ENCODE data around the gene KRT15.

DNA sequence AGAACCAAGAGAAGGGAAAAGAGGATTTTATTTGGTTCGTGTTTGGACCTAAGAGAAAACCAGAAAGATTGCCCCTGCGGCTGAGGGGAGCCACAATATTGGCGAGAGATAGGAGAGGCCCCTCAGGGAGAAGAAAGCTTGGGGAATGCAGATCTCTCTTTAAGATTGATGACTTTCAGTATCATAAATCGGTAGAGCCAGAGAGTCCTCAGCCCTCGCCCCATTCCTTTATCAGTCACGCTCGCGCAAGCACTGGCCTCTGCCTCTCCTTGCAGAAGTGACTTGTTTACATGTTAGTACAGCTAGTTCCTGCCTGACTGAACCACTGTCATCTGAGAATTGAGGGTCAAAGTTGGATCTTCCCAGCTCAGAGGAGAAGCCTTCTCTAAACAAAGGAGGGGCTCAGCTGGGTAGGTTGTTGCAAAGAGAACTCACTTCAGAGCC lies 30.9 kb upstream of the KRT15 start:
- TF ChIP-seq, protein P1, sequence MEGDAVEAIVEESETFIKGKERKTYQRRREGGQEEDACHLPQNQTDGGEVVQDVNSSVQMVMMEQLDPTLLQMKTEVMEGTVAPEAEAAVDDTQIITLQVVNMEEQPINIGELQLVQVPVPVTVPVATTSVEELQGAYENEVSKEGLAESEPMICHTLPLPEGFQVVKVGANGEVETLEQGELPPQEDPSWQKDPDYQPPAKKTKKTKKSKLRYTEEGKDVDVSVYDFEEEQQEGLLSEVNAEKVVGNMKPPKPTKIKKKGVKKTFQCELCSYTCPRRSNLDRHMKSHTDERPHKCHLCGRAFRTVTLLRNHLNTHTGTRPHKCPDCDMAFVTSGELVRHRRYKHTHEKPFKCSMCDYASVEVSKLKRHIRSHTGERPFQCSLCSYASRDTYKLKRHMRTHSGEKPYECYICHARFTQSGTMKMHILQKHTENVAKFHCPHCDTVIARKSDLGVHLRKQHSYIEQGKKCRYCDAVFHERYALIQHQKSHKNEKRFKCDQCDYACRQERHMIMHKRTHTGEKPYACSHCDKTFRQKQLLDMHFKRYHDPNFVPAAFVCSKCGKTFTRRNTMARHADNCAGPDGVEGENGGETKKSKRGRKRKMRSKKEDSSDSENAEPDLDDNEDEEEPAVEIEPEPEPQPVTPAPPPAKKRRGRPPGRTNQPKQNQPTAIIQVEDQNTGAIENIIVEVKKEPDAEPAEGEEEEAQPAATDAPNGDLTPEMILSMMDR (IDR thresholded peaks at IDR 0.05; ENCODE audit: control extremely low read depth in 1 of 3, insufficient read depth in 1 of 3, low read depth in 1 of 3, low read length in 3 of 3) = no peak
- TF ChIP-seq RAD21 (IDR thresholded peaks at IDR 0.05 in 1 of 2, conservative IDR thresholded peaks at IDR 0.05 in 1 of 2; ENCODE audit: low read depth in 2 of 2, low read length in 2 of 2) = no peak
- TF ChIP-seq POLR2A (IDR thresholded peaks at IDR 0.05; ENCODE audit: control extremely low read depth in 1 of 2, low read depth in 2 of 2, low read length in 2 of 2) = no peak
- no peak for TF ChIP-seq SRF (IDR thresholded peaks at IDR 0.05; ENCODE audit: low read depth, low read length)
